ENCODE results near the gene IZUMO2.

DNA sequence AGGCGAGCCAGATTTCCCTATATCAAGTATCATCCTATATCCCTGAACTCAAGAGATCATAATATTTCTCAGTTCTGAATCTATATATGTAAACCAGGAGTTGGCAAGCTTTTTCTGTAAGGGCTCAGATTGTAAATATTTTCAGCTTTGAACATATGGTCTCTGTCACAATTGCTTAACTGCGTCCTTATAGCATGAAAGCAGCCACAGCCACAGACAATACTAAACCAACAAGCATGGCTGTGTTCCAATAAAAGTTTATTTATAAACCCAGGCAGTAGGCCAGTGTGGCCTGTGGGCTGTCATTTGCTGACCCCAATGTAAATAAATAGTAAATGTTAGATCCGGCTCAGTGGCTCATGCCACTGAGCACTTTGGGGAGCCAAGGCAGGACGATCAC, 28.1 kb upstream of the IZUMO2 start:
- TF ChIP-seq, protein P1, sequence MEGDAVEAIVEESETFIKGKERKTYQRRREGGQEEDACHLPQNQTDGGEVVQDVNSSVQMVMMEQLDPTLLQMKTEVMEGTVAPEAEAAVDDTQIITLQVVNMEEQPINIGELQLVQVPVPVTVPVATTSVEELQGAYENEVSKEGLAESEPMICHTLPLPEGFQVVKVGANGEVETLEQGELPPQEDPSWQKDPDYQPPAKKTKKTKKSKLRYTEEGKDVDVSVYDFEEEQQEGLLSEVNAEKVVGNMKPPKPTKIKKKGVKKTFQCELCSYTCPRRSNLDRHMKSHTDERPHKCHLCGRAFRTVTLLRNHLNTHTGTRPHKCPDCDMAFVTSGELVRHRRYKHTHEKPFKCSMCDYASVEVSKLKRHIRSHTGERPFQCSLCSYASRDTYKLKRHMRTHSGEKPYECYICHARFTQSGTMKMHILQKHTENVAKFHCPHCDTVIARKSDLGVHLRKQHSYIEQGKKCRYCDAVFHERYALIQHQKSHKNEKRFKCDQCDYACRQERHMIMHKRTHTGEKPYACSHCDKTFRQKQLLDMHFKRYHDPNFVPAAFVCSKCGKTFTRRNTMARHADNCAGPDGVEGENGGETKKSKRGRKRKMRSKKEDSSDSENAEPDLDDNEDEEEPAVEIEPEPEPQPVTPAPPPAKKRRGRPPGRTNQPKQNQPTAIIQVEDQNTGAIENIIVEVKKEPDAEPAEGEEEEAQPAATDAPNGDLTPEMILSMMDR (IDR thresholded peaks at IDR 0.05; ENCODE audit: poor library complexity, severe bottlenecking) = no peak
- TF ChIP-seq EZH2 (IDR thresholded peaks at IDR 0.05; ENCODE audit: borderline replicate concordance, insufficient read depth, low read length, poor library complexity, severe bottlenecking) (no peak), TAF1 (IDR thresholded peaks at IDR 0.05; ENCODE audit: low read depth) (no peak), MXI1 (conservative IDR thresholded peaks at IDR 0.05; ENCODE audit: poor library complexity, severe bottlenecking) (no peak), POLR2AphosphoS5 (IDR thresholded peaks at IDR 0.05) (no peak), RAD21 (conservative IDR thresholded peaks at IDR 0.05) (no peak), SMC3 (conservative IDR thresholded peaks at IDR 0.05; ENCODE audit: poor library complexity) (no peak), EP300 (conservative IDR thresholded peaks at IDR 0.05; ENCODE audit: poor library complexity, severe bottlenecking) (no peak)
- TF ChIP-seq, protein P2, sequence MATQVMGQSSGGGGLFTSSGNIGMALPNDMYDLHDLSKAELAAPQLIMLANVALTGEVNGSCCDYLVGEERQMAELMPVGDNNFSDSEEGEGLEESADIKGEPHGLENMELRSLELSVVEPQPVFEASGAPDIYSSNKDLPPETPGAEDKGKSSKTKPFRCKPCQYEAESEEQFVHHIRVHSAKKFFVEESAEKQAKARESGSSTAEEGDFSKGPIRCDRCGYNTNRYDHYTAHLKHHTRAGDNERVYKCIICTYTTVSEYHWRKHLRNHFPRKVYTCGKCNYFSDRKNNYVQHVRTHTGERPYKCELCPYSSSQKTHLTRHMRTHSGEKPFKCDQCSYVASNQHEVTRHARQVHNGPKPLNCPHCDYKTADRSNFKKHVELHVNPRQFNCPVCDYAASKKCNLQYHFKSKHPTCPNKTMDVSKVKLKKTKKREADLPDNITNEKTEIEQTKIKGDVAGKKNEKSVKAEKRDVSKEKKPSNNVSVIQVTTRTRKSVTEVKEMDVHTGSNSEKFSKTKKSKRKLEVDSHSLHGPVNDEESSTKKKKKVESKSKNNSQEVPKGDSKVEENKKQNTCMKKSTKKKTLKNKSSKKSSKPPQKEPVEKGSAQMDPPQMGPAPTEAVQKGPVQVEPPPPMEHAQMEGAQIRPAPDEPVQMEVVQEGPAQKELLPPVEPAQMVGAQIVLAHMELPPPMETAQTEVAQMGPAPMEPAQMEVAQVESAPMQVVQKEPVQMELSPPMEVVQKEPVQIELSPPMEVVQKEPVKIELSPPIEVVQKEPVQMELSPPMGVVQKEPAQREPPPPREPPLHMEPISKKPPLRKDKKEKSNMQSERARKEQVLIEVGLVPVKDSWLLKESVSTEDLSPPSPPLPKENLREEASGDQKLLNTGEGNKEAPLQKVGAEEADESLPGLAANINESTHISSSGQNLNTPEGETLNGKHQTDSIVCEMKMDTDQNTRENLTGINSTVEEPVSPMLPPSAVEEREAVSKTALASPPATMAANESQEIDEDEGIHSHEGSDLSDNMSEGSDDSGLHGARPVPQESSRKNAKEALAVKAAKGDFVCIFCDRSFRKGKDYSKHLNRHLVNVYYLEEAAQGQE (IDR thresholded peaks at IDR 0.05; ENCODE audit: borderline replicate concordance) = no peak

Measured in neural cell (in vitro differentiated cells).